WTC11 (cell line): Measurements from ENCODE around the gene SNX32.

ENCODE experiments used
- CREB1 ChIP-seq: sonication (generic); formaldehyde crosslinking; IDR thresholded peaks from 2 replicates; pipeline ENCODE4 v1.8.0; 2023; ENCODE audit warnings: mild to moderate bottlenecking, missing genetic modification reagents
- FOXJ3 ChIP-seq: sonication (generic); formaldehyde crosslinking; IDR thresholded peaks from 2 replicates; pipeline ENCODE4 v1.9.0; 2021; ENCODE audit warnings: missing genetic modification reagents, mild to moderate bottlenecking, borderline replicate concordance
- JAZF1 ChIP-seq: fragments of 250-450 bp; sonication (Bioruptor Pico); IDR thresholded peaks from 2 replicates; pipeline ENCODE4 v1.9.0; 2021; ENCODE audit warnings: moderate library complexity, mild to moderate bottlenecking, inconsistent platforms
- JUN ChIP-seq: sonication (generic); formaldehyde crosslinking; IDR thresholded peaks from 2 replicates; pipeline ENCODE4 v1.8.0; 2023; ENCODE audit warnings: mild to moderate bottlenecking, missing genetic modification reagents
- STAT6 ChIP-seq: sonication (generic); formaldehyde crosslinking; conservative IDR thresholded peaks from 2 replicates; pipeline ENCODE4 v1.8.1; 2023; ENCODE audit warnings: mild to moderate bottlenecking, low read depth, missing genetic modification reagents, moderate library complexity
- ZNF532 ChIP-seq: fragments of 250-450 bp; sonication (Bioruptor Pico); IDR thresholded peaks from 2 replicates; pipeline ENCODE4 v1.9.0; 2021; ENCODE audit warnings: mild to moderate bottlenecking, borderline replicate concordance
- TF ChIP-seq, protein P1 (sequence below): fragments of 200-600 bp; IDR thresholded peaks from 2 replicates; pipeline ENCODE4 v1.8.0; 2022; ENCODE audit warnings: antibody characterized with exemption

DNA sequence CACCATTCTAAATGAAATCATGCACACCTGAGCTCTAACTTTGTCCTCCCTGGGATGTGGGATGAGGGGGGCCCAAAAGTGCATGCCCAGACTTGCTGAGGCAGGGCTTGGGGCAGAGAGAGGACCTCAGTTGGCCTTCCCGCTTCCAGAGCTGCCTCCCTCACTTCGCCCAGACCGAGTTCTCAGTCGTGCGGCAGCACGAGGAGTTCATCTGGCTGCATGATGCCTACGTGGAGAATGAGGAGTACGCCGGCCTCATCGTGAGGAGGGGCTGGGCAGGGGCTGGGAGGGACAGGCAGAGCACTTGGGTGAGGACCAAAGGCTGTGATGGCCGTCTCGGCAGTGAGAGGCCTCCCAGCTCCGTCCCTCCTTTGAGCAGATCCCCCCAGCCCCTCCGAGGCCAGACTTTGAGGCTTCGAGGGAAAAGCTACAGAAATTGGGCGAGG lies 16.0 kb downstream of the SNX32 start:
- TF ChIP-seq, protein P1, sequence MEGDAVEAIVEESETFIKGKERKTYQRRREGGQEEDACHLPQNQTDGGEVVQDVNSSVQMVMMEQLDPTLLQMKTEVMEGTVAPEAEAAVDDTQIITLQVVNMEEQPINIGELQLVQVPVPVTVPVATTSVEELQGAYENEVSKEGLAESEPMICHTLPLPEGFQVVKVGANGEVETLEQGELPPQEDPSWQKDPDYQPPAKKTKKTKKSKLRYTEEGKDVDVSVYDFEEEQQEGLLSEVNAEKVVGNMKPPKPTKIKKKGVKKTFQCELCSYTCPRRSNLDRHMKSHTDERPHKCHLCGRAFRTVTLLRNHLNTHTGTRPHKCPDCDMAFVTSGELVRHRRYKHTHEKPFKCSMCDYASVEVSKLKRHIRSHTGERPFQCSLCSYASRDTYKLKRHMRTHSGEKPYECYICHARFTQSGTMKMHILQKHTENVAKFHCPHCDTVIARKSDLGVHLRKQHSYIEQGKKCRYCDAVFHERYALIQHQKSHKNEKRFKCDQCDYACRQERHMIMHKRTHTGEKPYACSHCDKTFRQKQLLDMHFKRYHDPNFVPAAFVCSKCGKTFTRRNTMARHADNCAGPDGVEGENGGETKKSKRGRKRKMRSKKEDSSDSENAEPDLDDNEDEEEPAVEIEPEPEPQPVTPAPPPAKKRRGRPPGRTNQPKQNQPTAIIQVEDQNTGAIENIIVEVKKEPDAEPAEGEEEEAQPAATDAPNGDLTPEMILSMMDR: no peak
- TF ChIP-seq STAT6 (CRISPR knock-in tag) (no peak), JUN (CRISPR knock-in tag) (no peak), JAZF1 (CRISPR knock-in tag) (no peak), CREB1 (no peak), FOXJ3 (CRISPR knock-in tag) (no peak), ZNF532 (no peak)
